ENCODE measurements around the gene EML2. TPM values are rescaled to one million over a fixed set of nuclear protein-coding genes. Genes with fewer than 3 reads are reported as not detected.

The EML2 gene
- total RNA-seq, 1 donor from 2014 or later: 144 TPM

- Histone ChIP-seq H3K4me3 (ENCODE audit: low read depth, low read length) (no peak overlapping the region), H3K27me3 (ENCODE audit: control insufficient read depth, insufficient read depth, low read length) (no peaks in the 10 kb centered on the region), H3K36me3 (ENCODE audit: control insufficient read depth, insufficient read depth, low read length) (peaks cover 1% of the 10 kb centered on the region)
- peak; percentile 67 for DNase-seq (ENCODE audit: low read depth)
- TF ChIP-seq CTCF (IDR thresholded peaks at IDR 0.05; ENCODE audit: insufficient read depth, low read length, severe bottlenecking): no peak
- no peak for FAIRE-seq
These were observed 1.7 kb upstream of the EML2 start for GRCh38 chr19:45640849-45641273.

GRCh38 chr19:45637890-45638667, 1.1 kb downstream of the EML2 start:
- no peak for FAIRE-seq
- DNase-seq (ENCODE audit: low read depth): peak; percentile 78
- Histone ChIP-seq H3K4me3 (ENCODE audit: low read depth, low read length) (peak overlapping the region; percentile 83), H3K27me3 (ENCODE audit: control insufficient read depth, insufficient read depth, low read length) (no peaks in the 10 kb centered on the region), H3K36me3 (ENCODE audit: control insufficient read depth, insufficient read depth, low read length) (peaks cover 1% of the 10 kb centered on the region)
- no peak for TF ChIP-seq CTCF (IDR thresholded peaks at IDR 0.05; ENCODE audit: insufficient read depth, low read length, severe bottlenecking)

- DNase-seq (ENCODE audit: low read depth) (no peak), FAIRE-seq (no peak)
- Histone ChIP-seq H3K36me3 (ENCODE audit: control insufficient read depth, insufficient read depth, low read length) (peaks cover 1% of the 10 kb centered on the region), H3K4me3 (ENCODE audit: low read depth, low read length) (no peak overlapping the region), H3K27me3 (ENCODE audit: control insufficient read depth, insufficient read depth, low read length) (no peaks in the 10 kb centered on the region)
- TF ChIP-seq CTCF (IDR thresholded peaks at IDR 0.05; ENCODE audit: insufficient read depth, low read length, severe bottlenecking): no peak
These were observed 2.3 kb downstream of the EML2 start for GRCh38 chr19:45636902-45637301.

- peaks cover 1% of the 10 kb centered on the region for H3K36me3 ChIP-seq (ENCODE audit: control insufficient read depth, insufficient read depth, low read length)
- no peaks in the 10 kb centered on the region for H3K27me3 ChIP-seq (ENCODE audit: control insufficient read depth, insufficient read depth, low read length)
- DNase-seq (ENCODE audit: low read depth) (no peak), FAIRE-seq (no peak)
- no peak for TF ChIP-seq CTCF (IDR thresholded peaks at IDR 0.05; ENCODE audit: insufficient read depth, low read length, severe bottlenecking)
- H3K4me3 ChIP-seq (ENCODE audit: low read depth, low read length): no peak overlapping the region
These were observed 2.9 kb downstream of the EML2 start for GRCh38 chr19:45636275-45636674.

- DNase-seq (ENCODE audit: low read depth) (peak; percentile 97), FAIRE-seq (peak; percentile 89)
- peaks cover 13% of the 10 kb centered on the region for H3K36me3 ChIP-seq (ENCODE audit: control insufficient read depth, insufficient read depth, low read length)
- H3K27me3 ChIP-seq (ENCODE audit: control insufficient read depth, insufficient read depth, low read length): no peaks in the 10 kb centered on the region
- no peak for TF ChIP-seq CTCF (IDR thresholded peaks at IDR 0.05; ENCODE audit: insufficient read depth, low read length, severe bottlenecking)
- H3K4me3 ChIP-seq (ENCODE audit: low read depth, low read length): no peak overlapping the region
These were observed 6.6 kb downstream of the EML2 start for GRCh38 chr19:45632468-45633196.
